Choroid plexus epithelial cell (primary cell): ENCODE measurements around the gene RPL28.
A peak's percentile ranks its signal among the peaks of the same experiment; 100 is the strongest.
"Not testable (repeated sequence)": the region's sequence is repeated elsewhere in the genome, so short reads cannot be mapped to it uniquely, and the experiment has no call there.

Source experiments
- DNase-seq: peaks from one replicate; pipeline ENCODE4 v3.0.0-alpha.2; 2010; ENCODE audit warnings: low read depth
- H3K4me3 ChIP-seq: 2 replicates; pipeline ENCODE4 v1.5.1; 2011; ENCODE audit warnings: low read depth, mild to moderate bottlenecking, control low read depth, low read length, moderate library complexity
- TF ChIP-seq, protein P1 (sequence below): conservative IDR thresholded peaks from 2 replicates; pipeline ENCODE4 v1.5.1; 2011; ENCODE audit warnings: low read depth, mild to moderate bottlenecking, control low read depth, inconsistent platforms, low read length, moderate library complexity

RPL28 gene

DNA sequence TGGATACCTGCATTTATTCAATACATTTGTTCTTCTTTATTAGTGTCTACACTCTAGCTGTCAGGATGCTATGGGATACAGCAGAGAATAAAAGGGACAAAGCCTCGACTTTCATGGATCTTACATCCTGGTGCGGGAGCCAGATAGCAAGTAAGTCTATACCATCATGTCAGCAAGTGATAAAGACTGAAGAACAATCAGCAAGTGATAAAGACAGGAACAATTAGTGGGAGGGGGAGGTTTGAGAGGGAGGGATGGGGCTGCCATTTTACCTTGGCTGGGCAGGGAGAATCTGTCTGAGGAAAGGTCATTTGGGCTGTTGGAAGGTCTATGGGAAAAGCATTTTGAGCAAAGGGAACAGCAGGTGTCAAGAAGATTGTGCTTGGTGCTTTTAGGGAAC, 24.4 kb downstream of the RPL28 start:
- TF ChIP-seq, protein P1, sequence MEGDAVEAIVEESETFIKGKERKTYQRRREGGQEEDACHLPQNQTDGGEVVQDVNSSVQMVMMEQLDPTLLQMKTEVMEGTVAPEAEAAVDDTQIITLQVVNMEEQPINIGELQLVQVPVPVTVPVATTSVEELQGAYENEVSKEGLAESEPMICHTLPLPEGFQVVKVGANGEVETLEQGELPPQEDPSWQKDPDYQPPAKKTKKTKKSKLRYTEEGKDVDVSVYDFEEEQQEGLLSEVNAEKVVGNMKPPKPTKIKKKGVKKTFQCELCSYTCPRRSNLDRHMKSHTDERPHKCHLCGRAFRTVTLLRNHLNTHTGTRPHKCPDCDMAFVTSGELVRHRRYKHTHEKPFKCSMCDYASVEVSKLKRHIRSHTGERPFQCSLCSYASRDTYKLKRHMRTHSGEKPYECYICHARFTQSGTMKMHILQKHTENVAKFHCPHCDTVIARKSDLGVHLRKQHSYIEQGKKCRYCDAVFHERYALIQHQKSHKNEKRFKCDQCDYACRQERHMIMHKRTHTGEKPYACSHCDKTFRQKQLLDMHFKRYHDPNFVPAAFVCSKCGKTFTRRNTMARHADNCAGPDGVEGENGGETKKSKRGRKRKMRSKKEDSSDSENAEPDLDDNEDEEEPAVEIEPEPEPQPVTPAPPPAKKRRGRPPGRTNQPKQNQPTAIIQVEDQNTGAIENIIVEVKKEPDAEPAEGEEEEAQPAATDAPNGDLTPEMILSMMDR, result no peak
- DNase-seq, result no peak
- no peak overlapping the region for H3K4me3 ChIP-seq

DNA sequence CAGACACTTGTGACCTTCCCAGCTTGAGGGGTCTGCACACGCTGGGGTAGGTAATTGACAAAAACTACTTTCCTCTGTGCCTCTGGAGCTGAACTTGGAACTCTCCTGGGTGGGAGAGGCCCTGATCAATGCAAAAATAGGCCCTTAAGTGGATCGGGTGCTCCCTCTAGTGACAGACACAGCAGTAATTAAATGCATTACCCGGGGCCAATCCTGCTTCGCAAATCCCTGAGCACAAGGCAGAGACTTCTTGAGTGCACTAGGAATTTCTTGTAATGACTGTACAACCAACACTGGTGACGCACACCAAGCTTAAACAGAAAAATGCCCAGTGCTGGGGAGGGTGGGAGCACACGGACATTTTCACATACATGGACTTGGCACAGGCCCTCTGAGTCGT, 32.5 kb downstream of the RPL28 start:
- no peak overlapping the region for H3K4me3 ChIP-seq
- TF ChIP-seq, protein P1, result peak; percentile 91
- DNase-seq, result peak; percentile 92

DNA sequence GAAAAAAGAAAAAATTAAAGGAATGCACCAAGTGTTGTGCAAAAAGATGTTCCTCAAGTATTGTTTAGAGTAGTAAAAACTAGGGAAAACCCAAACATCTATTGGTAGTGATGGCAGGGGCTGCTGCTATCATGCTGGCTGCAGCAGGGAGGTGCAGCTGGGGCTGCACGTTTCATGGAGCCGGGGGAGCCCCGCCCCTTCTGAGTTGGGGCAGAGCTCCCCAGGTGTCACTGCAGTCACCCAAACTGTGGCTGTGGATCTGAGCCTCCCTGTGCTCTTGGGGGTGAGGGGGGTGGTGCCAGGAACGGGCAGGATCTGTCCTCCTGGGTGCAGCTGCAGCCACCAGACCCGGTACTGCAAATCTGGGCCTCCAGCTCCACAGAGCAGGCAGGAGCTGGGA, 33.4 kb downstream of the RPL28 start:
- no peak overlapping the region for H3K4me3 ChIP-seq
- no peak for DNase-seq
- TF ChIP-seq, protein P1, result no peak

DNA sequence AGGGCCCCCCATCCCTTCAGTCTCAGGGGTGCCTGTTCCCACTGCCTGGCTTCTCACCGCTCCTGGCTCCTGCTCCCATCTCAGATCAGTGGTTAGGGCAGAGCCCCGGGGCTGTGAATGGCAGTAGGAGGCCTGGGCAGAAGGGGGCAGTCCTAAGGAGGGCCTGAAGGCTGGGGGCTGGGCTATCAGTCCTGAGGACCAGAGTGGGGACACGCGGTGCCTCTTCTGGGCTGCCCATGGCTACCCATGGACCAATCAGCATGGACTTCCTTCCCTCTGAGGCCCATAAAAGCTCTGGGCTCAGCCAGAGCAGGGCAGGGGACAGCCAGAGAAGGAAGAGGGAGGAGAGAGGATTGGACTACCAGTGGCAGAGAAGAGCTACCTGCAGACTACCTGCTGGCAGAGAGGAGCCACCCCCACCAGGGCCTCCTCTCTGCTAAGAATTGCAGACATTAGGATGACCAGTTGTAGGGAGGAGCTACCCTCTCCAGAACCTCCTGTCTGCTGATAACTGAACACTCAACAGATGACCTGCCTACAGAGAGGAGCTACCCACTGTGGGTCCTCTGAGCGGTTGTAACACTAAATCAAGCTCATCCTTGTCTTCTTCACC, 34.0 kb downstream of the RPL28 start:
- TF ChIP-seq, protein P1, result no peak

DNA sequence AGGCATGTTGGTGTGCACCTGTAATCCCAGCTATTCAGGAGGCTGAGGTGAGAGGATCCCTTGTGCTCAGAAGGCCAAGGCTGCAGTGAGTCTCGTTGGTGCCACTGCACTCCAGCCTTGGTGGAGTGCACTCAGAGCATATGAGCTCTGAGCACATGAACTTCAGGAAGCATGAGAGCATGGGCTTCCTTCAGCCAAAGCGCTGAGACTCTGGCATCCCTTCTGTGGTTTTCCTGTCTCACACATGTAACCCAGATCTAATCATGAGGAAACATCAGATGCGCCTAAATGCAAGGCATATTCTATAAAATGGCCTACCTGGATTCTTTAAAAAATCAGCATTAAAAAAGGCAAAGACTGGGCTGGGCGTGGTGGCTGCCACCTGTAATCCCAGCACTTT, 35.5 kb downstream of the RPL28 start:
- not testable (repeated sequence) for DNase-seq, H3K4me3 ChIP-seq

More for the DNA sequence above, 34.0 kb downstream of the RPL28 start:
- no peak overlapping the region for H3K4me3 ChIP-seq
- no peak for DNase-seq

DNA sequence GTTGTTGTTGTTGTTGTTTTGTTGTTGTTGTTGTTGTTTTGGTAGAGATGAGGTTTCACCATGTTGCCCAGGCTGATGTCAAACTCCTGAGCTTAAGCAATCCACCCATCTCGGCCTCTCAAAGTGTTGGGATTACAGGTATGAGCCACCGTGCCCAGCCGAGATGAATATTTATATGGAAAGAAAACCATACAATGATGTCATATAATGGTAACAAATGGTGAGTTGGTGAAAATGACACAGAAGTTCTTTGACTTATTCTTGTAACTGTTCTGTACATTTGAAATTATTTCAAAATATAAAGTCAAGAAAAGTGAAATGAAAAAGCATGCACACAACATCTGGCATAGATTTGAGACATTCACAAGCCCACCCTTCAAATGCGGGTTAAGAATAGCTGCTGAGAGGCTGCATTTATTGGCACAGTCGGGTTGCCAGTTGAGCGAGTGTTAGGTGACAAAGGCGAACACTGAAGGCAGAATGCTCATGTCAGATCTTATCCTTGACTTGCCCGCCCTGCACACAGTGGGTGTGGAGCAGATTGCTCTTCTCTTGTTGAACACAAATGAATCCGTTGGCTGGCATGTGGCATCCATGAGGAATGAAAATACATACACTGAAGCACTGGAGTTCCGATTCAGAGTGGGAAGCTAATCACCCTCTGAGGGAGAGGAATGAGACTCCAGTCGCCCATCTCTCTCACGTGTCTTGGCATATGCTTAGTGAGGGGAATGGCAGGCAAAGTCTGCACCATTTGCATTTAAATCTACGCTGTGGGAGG, 37.7 kb downstream of the RPL28 start:
- DNase-seq, result no peak
- no peak overlapping the region for H3K4me3 ChIP-seq

DNA sequence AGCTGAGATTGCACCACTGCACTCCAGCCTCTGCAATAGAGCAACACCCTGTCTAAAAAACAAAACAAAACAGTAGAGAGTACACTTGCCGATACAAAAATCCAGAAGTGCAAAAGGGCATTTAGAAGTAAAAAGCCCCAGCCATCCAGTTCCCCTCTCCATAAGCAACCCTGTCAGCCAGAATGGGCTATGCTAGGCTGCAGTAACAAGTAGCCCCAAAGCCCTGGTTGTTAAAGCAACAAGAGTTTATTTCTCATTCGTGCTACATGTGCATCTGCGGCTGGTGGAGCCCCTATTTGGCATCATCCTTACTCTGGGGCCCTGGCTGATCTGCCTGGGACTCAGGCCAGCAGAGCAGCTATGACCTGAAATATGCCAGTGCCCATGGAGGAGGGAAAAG, 38.8 kb downstream of the RPL28 start:
- TF ChIP-seq, protein P1, result no peak
- DNase-seq, result no peak
- no peak overlapping the region for H3K4me3 ChIP-seq

More for the DNA sequence above, 37.7 kb downstream of the RPL28 start:
- TF ChIP-seq, protein P1, result no peak
